NCI-H146 (cell line): ENCODE measurements around the gene LEMD3.
A peak's percentile ranks its signal among the peaks of the same experiment; 100 is the strongest.

ENCODE experiments used
- DNase-seq: peaks from one replicate; lab custom pipeline; 2025; lab: John Stamatoyannopoulos, UW

Gene LEMD3

DNA sequence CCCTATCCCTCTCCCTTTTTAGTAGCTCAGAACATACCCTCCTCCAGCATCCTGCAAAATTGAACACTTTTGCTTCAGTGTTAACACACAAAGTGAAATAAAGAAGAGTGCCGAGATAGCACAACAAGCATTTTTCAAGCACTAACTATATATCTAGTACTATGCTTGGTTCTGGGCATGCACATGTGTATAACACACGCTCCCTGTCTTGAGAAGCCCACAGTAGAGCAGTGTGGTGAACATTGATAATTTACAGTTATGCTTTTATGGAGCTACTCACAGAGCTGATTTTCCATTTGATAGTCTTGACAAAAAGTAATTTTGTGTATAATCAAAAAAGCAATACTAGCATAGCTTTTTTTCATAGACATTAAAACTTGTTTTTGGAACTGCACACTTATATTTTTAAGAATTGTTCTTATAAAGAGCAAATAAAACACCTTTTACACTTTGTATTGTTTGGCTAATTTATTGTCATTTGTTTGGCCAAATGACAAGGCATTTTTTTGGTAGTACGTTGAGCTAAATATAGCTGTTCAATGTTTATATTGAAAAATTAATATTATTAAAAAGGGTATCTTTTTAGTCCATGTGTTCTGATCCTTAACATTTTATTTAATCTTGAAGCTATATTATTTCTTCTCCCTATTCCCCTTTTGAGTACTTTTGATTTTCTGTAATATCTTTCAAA lies 39.7 kb downstream of the LEMD3 start:
- DNase-seq = no peak

DNA sequence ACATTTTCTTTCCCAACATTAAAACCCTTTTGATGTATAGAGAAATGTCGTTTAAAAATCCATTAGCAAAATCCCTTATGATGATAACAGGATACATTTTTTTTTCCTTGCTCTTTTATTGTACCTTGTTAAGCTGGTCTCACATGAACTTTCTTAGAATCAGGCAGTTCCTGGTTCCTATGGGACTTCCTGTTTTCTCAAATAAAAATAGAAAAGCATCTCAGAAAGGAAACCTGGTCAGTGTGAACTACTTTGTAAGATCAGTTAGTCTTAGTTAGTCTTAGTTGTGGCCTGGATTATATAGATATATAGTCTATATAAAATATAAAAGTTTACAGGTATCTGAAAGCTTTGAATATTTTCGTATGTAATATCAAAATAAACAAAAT lies 40.3 kb downstream of the LEMD3 start:
- no peak for DNase-seq

DNA sequence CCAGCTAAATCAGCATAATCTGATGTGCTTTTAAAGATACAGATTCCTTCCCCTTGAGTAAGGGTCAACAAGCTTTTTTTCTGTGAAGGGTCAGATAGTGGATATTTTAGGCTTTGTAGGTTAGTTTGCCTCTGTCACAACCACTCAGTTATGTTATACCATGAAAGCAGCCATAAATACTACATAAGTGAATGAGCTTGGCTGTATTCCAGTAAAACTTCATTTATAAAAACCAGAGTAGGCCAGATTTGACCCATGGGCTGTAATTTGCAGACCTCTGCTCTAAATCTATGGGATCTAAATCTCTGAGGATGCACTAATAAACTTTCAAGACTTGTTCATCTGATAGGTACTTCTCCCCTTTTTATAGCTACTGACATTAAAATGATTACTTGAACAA lies 47.7 kb downstream of the LEMD3 start:
- no peak for DNase-seq

DNA sequence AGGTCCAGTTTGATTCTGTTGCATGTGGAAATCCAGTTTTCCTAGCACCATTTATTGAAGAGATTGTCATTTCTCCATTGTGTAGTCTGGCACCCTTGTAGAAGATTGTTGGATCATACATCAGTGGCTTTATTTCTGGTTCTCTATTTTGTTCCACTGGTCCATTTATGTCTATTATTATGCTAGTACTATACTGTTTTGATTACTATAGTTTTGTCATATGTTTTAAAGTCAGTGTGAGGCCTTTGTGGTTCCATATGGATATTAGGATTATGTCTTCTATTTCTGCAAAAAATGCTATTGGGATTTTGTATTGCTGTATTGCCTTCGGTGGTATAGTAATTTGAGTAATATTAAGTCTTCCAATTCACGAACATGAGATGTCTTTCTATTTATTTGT lies 51.4 kb downstream of the LEMD3 start:
- no peak for DNase-seq

DNA sequence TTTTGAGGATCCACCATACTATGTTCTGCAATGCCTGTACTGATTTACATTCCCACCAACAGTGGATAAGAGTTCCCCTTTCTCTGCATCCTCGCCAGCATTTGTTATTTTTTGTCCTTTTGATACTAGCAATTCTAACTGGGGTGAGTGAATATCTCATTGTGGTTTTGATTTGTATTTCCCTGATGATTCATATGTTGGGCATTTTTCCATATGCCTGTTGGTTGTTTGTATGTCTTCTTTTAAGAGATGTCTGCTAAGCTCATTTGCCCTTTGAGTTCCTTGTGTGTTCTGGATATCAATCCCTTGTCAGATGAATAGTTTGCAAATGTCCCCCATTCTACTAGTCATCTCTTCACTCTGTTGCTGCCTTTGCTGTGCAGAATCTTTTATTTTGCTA lies 60.1 kb downstream of the LEMD3 start:
- no peak for DNase-seq

DNA sequence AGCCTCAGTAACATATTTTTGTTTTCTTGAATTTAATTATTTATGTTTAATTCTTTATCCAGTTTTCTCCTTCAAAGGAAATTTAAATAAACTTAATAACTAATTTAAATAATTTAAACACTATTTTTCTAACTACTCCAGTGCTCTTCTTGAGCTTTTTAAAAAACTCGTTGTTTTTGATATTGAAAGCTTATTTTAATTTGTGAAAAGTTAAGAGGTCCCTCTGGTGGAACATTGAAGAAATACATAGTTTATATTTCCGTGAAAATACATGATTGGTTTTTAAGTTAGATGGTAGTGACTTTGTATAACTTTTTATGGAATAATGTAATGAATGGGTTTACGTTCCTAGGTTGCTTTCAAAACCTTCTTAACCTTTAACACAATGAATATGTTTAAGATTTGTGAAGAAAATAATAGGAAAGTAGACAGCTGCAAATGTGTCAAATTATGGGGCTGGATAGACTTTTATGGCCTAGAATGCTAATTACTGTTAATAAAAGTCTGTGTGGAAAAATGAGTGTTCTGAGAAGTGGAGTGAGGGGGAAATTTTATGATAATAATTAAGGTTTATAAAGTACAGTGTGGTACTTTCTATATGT lies 63.2 kb downstream of the LEMD3 start:
- DNase-seq = no peak

DNA sequence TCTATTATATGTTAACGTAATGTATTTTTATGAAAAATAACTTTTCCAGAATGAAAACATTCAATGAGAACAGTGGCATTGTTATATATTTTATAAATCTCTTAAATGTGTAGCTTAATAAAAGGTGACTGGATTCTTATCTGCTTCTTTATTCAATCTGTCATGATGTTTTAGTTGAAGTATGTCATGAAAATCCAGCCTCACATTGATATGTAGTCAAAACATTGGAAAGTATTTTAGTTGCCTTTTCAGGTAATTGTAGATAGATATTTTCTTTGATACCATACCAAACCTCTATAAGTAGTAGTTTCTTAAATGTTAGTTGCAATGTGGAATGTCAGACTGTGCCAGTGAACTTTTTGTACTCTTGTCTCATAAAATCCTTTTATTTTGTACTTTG lies 67.8 kb downstream of the LEMD3 start:
- DNase-seq = no peak

DNA sequence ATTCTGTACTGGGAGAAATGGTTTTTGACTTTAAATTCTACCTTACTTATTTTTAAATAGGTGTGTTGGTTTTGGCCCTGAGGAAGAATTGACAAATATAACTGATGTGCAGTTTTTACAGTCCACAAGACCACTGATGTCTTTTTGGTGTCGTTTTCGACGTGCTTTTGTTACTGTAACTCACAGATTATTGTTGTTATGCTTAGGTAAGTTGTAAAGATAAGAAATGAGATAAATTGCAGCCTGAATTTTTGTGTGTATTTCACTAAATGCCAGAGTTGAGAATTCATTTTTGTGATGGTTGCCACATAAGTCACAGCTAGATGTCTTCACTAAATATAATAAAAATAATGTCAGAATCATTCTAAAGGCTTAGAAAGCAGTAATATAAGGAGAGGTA lies 69.2 kb downstream of the LEMD3 start:
- no peak for DNase-seq

DNA sequence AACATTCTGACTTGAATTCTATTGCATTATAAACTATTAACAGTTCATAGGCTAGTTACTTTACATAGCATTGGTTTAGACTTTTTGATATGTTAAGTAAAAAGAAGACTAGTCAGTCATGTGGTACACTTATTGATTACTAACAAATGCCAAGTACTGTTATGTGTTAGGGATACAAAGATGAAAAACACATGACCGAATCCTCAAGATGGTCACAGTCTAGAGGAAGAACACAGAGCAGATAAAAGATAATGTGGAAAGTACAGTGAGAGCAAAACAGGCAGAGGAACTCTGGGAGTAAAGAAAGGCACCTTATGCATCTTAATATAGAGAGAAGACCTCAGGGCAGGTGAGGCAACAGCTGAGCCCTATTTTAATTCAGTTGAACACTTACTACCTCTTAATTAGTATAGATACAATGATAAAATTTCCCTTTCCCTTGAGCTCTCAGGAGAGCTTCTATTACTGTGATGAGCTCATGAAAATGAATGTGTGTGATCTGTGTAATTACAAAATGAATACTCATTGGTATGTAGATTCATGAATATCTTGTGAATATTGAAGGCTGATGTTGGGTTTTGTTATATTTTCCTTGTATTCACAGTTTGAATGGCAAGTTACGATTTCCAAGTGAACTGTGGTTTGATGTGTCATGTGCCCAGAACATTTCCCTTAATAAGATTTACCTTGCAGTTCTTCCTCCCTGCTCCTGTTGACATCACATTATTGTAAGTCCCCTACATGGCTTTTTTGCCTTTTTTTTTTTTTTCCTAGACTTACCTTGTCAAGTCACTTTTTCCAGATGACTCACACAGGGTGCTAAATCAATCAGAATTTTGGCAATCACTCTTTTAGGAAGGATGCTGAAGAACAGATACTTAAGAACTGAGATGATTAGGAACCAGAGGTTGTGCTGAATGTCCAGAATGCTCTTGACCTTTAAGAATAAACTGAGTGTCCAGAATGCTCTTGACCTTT lies 79.6 kb downstream of the LEMD3 start:
- no peak for DNase-seq

DNA sequence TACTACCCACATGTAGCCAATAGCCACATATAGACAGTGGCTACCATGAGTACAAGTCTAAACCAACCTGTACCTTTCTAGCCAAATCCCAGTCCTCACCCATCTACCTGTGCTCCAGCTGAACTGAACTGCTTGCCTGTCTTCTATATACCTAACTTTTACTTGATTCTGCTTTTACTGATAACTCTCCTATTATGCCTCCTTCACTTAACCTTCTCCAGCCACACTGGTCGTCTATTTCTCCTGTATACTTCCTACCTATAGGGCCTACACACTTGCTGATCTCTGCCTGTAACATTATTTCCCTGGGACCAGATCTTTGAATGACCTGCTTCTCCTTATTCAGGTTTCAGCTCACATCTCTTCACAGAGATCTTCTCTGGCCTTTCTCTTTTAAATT lies 83.1 kb downstream of the LEMD3 start:
- DNase-seq = no peak

DNA sequence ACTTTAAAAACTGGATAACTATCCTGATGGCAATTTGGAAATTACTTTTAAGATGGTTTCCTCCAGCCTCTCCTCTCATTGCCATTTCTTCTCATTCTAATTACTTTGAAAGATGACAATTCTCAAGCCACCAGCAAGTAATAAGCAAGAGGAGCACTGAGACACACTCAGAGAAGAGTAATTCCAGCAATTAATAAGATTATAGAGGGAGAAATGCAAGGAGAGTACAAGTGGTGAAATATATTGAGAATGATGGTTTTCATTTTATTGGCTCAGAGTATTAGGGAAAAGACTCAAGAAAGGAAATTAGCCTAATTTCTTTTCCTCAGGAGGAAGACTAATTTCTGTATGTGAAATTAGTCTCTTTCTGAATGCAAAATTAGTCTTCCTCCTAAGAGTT lies 88.6 kb downstream of the LEMD3 start:
- no peak for DNase-seq

DNA sequence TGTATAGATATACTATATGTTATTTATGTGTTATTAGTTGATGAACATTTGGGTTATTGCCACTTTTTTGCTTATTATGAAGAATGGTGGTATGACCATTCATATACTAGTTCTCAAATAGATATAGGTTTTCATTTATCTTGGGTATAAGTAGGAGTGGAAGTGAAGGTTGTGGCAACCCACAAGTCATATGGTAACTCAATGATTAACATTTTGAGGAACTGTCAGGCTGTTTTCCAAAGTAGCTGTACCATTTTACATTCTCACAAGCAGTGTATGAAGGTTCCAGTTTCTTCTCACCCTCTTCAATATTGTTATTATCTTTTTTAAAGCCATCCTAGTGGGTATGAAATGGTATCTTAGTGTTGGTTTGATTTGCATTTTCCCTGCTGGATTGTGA lies 90.1 kb downstream of the LEMD3 start:
- no peak for DNase-seq

DNA sequence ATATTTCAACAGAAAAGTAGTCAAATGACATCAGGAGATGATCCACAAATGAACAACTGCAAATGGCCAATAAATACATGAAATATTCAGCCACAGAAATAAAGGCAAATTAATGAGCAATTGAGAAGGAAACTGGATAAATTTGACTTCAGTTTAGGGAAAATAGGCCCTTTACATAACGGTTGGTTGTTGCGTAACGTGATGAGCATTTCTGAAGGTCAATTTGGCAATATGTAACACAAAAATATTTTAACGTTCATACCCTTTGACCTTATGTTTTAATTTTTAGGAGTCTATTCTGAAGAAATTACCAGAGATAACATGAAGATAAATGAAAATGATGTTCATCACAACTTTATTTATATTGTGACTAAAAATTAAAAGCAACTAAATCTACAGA lies 94.4 kb downstream of the LEMD3 start:
- DNase-seq = no peak

DNA sequence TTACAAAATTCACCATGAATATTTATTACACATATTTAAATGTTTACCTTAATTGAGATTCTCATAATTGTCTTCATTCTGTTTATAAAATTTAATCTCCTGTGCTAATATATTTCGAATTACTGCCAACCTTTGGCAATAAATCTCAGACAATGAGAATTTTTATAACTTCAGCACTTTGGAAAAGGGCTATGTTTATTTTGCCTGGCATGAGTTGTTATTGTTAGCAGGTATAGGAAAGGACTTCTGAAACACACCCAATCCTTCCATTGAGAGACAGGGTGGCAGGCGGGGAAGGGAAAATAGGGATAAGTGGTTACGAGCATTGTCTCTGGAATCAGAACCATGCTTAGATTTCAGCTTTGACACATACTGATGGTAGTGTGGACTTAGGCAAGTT lies 97.0 kb downstream of the LEMD3 start:
- DNase-seq = no peak

DNA sequence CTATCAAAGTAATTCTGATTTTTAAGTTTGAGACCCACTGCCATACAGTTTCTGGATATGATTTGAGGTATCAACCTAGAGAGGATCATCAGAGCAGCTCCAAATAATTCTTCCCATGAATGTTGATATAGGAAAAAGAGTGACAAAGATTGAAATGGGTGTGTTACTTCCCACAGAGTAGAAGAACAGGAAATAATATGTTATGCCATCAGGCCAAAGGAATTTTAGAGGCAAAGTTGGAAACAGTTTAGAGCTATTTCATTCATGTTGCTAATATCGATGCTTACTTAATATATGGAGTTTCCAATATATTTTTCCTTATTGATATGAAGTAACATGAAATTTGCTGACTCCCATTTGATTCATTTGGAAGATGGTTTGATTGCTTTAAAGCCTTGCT lies 100.2 kb downstream of the LEMD3 start:
- no peak for DNase-seq

DNA sequence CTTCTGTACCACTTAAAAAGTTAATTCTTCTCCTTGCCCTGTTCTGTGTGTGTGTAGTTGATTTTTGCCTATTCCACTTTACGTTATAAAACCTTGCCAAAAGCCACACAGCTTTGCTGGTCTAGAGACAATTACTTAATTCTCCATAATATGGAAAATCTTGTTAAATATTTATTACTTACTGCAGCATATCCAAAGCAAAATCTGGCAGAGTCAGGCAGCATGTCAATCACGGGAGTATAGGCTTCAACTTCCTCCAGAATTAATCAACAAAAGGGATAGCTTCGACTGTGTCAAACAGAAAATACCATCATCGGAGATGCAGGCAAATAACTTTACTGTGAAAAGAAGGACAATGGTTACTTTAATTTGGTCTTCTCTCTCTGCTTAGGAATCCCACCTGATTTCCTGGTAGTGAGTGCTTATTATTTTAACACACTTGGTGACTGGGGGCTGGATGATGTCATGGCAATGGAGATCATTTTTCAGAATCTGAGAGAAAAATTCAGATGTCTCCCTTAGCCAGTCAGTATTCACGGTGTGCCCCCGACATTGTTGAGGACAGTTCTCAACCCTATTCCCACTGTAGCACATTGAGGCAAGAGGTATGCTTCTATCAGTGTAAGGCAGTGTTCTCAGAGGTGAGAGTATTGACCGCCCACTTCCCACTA lies 105.4 kb downstream of the LEMD3 start:
- no peak for DNase-seq

DNA sequence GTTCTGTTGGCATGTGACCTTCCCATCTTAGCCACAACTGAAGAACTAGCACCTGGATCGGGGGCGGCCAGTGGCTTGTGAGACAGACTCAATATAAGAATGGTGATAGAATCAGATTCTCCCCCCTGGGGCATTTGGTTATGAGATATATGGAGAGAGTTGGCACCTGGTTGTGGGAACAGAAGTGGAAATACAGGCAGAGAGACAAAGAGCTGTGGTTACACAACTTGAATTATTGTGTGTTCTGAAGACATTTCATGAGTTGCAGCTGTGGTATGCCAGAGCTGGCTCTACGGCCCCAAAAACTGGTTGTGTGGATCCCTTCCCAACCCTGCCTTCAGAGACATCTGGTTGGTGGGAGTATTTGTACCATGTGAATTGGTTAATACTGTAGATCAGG lies 106.2 kb downstream of the LEMD3 start:
- DNase-seq = no peak

DNA sequence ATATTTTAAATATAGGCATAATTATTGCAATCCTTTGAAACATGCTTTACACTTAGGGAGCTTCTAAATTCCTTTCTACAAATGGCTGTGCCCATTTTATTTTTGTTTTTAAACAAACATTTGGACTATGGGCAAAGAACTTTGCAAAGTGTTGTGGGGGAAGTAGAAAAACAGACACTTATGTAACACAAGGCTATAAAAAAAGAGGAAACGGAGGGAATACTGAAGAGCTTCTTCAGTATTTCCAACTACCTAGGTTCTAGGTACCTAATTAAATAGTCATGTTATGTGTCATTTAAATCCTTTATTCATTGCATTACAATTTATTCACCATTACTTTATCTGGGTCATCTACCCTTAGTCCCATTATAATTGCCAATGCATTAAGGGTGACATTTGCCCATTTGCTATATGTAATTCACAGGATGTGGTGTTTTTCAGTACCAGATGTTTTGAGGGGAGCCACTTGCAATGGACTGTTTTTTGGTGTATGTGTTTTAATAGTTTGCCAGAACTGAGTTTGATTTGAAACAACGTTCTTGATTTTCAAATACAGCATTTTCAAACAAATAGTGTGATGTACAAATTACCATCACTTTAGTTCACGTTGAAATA lies 107.6 kb downstream of the LEMD3 start:
- no peak for DNase-seq

DNA sequence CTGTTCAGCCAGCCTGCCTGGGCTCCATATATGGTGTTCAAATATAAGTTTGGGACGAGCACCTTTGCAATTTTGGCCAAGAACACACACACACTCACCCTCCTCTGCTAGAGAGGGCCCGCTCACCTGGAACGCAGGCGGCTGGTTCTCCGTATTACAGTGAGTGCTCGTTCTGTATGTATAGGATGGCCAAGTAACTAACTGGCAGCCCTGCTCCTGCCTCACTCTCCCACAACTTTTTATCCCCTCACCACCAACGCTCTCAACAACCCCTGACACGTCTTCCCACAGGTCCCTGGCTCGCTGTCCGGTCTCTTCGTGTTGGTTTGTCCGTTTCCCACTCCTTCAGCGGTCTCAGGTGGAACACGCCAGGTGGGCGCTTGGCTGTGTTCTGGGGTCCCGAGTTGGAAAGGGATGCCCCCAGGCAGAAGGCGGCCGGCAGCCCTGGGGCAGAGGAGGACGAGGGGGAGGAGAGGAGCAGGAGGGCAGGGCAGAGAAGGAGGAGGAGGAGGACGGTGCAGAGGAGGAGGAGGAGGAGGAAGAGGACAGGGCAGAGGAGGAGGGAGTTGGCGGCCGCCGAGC lies 108.7 kb downstream of the LEMD3 start:
- no peak for DNase-seq

DNA sequence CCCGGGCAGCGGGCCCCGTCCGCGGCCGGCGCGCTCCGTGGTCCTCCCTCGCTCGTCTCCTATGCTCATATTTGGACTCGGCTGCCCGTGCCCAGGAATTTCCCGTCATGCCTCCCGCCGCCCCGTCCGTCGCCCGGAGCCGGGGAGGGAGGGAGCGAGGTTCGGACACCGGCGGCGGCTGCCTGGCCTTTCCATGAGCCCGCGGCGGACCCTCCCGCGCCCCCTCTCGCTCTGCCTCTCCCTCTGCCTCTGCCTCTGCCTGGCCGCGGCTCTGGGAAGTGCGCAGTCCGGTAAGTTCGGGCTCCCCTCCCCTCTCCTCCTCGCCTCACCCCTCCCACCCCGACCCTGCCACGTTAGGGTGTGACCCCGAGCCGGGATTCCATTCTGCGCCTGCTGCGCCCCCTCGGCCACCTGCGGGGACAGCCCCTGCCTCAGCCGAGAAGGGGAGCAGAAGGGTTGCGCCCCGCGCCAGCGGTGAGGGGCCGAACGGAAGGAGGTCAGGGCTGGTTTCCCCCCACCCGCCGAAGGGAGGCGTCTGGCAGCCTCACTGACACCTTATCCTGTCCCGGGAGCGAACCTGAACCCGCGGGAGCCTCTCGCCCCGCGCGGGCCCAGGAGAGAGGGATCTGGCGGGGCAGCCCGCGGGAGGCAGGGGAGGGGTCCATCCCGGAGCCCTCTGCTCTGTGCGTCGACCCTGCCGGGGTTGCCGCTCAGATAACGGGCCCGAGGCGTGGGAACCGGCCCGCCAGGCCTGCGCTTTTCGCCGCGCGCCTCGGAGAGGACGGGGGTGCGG lies 109.4 kb downstream of the LEMD3 start, which contains the start of gene MSRB3:
Gene MSRB3 (plus strand): TSS at position 108 of the 793 bp plus-strand sequence. CDS start 29,897 bp downstream, outside the sequence.
- peak; percentile 15 for DNase-seq
